Endothelial cell of umbilical vein (primary cell): ENCODE measurements around the gene CPNE8. TPM values are rescaled to one million over a fixed set of nuclear protein-coding genes. Genes with fewer than 3 reads are reported as not detected.

Experiments used
- BruUV-seq: library from RNA; stranded (reverse); fragments of 400-500 nt; replicated peaks from 2 replicates; lab custom pipeline; 2021; lab: Mats Ljungman, UMichigan
- CTCF ChIA-PET: fragments of 300-600, 350-600 bp; sonication (Branson Sonifier 250); formaldehyde crosslinking; loops from one replicate; lab custom pipeline; 2021; ENCODE audit warnings: antibody characterized with exemption, inconsistent platforms; lab: Charles Lee
- POLR2A ChIA-PET: fragments of 300-600, 350-600 bp; sonication (Branson Sonifier 250); formaldehyde crosslinking; loops from one replicate; lab custom pipeline; 2021; ENCODE audit warnings: antibody characterized with exemption, inconsistent platforms; lab: Charles Lee
- DNase-seq: peaks from one replicate; pipeline ENCODE4 v3.0.0-alpha.2; 2011; ENCODE audit warnings: low read depth, low spot score
- FAIRE-seq: peaks from 2 replicates; lab custom pipeline; 2011; peaks lifted over from hg19 to GRCh38; lab: Jason Lieb, UNC
- H2AFZ ChIP-seq: 2 replicates; pipeline ENCODE4 v1.6.0; 2012; ENCODE audit warnings: low read depth, low read length, control low read depth, inconsistent platforms
- H3K27ac ChIP-seq: 2 replicates; pipeline ENCODE4 v1.5.1; 2011; ENCODE audit warnings: low read depth, mild to moderate bottlenecking, control low read depth, low read length, moderate library complexity; ENCODE audit not compliant: insufficient read depth
- H3K27me3 ChIP-seq, 2 experiments: 2 replicates each; pipeline versions ENCODE4 v1.6.0 to v1.6.1; 2011; ENCODE audit warnings: low read length in 2 of 2, mixed read lengths in 1 of 2; ENCODE audit not compliant: control insufficient read depth in 2 of 2, insufficient read depth in 2 of 2
- H3K36me3 ChIP-seq, 2 experiments: 2 replicates in 1 of 2; 3 replicates in 1 of 2; pipeline ENCODE4 v1.5.1; 2011; ENCODE audit warnings: low read length in 2 of 2, mild to moderate bottlenecking in 1 of 2, moderate library complexity in 1 of 2; ENCODE audit not compliant: control insufficient read depth in 2 of 2, insufficient read depth in 2 of 2; ENCODE audit errors: extremely low read depth in 1 of 2
- H3K4me1 ChIP-seq: 3 replicates; pipeline ENCODE4 v1.5.1; 2011; ENCODE audit warnings: mild to moderate bottlenecking, low read length; ENCODE audit not compliant: control insufficient read depth, insufficient read depth; ENCODE audit errors: extremely low read depth
- H3K4me2 ChIP-seq: 2 replicates; pipeline ENCODE4 v1.6.1; 2011; ENCODE audit warnings: low read length, control low read depth, mixed read lengths; ENCODE audit not compliant: insufficient read depth
- H3K4me3 ChIP-seq, 3 experiments: fragments of 200-600 bp in 1 of 3; sonication (generic), shearing (Covaris generic) in 1 of 3; replicated peaks in 1 of 3; 2 replicates each; pipeline ENCODE4 v1.5.1; 2011 to 2016; ENCODE audit warnings: control low read depth in 3 of 3, low read length in 3 of 3, mild to moderate bottlenecking in 2 of 3, inconsistent platforms in 1 of 3, low read depth in 1 of 3, moderate library complexity in 1 of 3; ENCODE audit not compliant: insufficient read depth in 1 of 3
- H3K79me2 ChIP-seq: 2 replicates; pipeline ENCODE4 v1.6.0; 2012; ENCODE audit warnings: low read length, inconsistent platforms; ENCODE audit not compliant: control insufficient read depth, insufficient read depth
- H3K9ac ChIP-seq: replicated peaks from 2 replicates; pipeline ENCODE3; 2011; ENCODE audit warnings: low read length, control low read depth; ENCODE audit not compliant: insufficient read depth; ENCODE audit errors: extremely low read depth
- H3K9me1 ChIP-seq: replicated peaks from 3 replicates; pipeline ENCODE4 v1.6.0; 2011; ENCODE audit warnings: mild to moderate bottlenecking, low read length; ENCODE audit not compliant: control insufficient read depth, insufficient read depth; ENCODE audit errors: extremely low read depth
- H3K9me3 ChIP-seq: replicated peaks from 2 replicates; pipeline ENCODE4 v1.5.1; 2012; ENCODE audit warnings: low read length, inconsistent platforms; ENCODE audit not compliant: control insufficient read depth, insufficient read depth
- H4K20me1 ChIP-seq: replicated peaks from 2 replicates; pipeline ENCODE3; 2011; ENCODE audit warnings: mild to moderate bottlenecking, low read length; ENCODE audit not compliant: control insufficient read depth, insufficient read depth; ENCODE audit errors: extremely low read depth
- EZH2 ChIP-seq: IDR thresholded peaks from 2 replicates; pipeline ENCODE4 v1.6.1; 2012; ENCODE audit warnings: borderline replicate concordance, low read depth, mild to moderate bottlenecking, moderate library complexity, low read length, inconsistent platforms; ENCODE audit not compliant: severe bottlenecking
- FOS ChIP-seq: IDR thresholded peaks from 2 replicates; pipeline ENCODE4 v1.6.1; 2011; ENCODE audit warnings: mild to moderate bottlenecking, low read length, moderate library complexity, borderline replicate concordance; ENCODE audit not compliant: insufficient read depth
- GATA2 ChIP-seq: IDR thresholded peaks from 2 replicates; pipeline ENCODE4 v1.7.0; 2011; ENCODE audit warnings: low read depth, mild to moderate bottlenecking, moderate library complexity, mixed read lengths, low read length; ENCODE audit not compliant: insufficient read length, insufficient read depth
- JUN ChIP-seq: IDR thresholded peaks from 2 replicates; pipeline ENCODE4 v1.6.1; 2011; ENCODE audit warnings: borderline replicate concordance, low read depth; ENCODE audit not compliant: insufficient read length, insufficient read depth
- MAX ChIP-seq: IDR thresholded peaks from 2 replicates; pipeline ENCODE4 v1.6.1; 2011; ENCODE audit not compliant: insufficient read depth, insufficient read length
- MYC ChIP-seq: IDR thresholded peaks from one replicate; pipeline ENCODE4 v1.6.1; 2011; ENCODE audit warnings: mild to moderate bottlenecking, low read depth, low read length
- POLR2A ChIP-seq: IDR thresholded peaks from 2 replicates; pipeline ENCODE4 v1.6.1; 2012; ENCODE audit warnings: low read depth, mild to moderate bottlenecking, control low read depth, low read length
- POLR2AphosphoS5 ChIP-seq: IDR thresholded peaks from 2 replicates; pipeline ENCODE4 v1.6.1; 2012; ENCODE audit warnings: low read depth, mild to moderate bottlenecking, control low read depth, low read length, moderate library complexity; ENCODE audit not compliant: insufficient read depth
- dilution Hi-C: fragments of 300-500 bp; cut with MboI; formaldehyde crosslinking; loops from one replicate; pipeline ENCODE4 v1.15.0; 2019; ENCODE audit warnings: low sequenced_read_pairs; ENCODE audit not compliant: extremely low pct_ligation_motif_present
- intact Hi-C: fragments of 100-400 bp; cut with micrococcal nuclease; formaldehyde crosslinking; loops from one replicate; pipeline ENCODE4 v1.10.0; 2022
- polyA plus RNA-seq, 4 experiments: library from polyadenylated mRNA; depleted of rRNA in 3 of 4; stranded (reverse) in 3 of 4; unstranded in 1 of 4; fragments of >200 nt; gene quantifications; 2 replicates each; pipeline versions ENCODE4 v1.2.1 to v1.2.3, GENCODE V29; 2011 to 2012; ENCODE audit warnings: missing spikeins in 1 of 4
- total RNA-seq: library from RNA; stranded (reverse); gene quantifications from 2 replicates; pipeline ENCODE4 v1.2.3, GENCODE V29; 2021
- TF ChIP-seq, protein P1 (sequence below), 2 donors: IDR thresholded peaks; 1 replicate in 1 of 2; 2 replicates in 1 of 2; pipeline ENCODE4 v1.5.1; 2011; ENCODE audit warnings: low read length in 2 of 2, mild to moderate bottlenecking in 2 of 2, moderate library complexity in 2 of 2, control low read depth in 1 of 2, inconsistent platforms in 1 of 2, low read depth in 1 of 2; ENCODE audit not compliant: insufficient read depth in 1 of 2; ENCODE audit errors: extremely low read depth in 1 of 2

CPNE8 gene
- total and polyA plus RNA-seq, 2 donors (not counting 3 experiments of a cell fraction or from before 2014, with no cell fraction given): 4.4 to 13.7 TPM

DNA sequence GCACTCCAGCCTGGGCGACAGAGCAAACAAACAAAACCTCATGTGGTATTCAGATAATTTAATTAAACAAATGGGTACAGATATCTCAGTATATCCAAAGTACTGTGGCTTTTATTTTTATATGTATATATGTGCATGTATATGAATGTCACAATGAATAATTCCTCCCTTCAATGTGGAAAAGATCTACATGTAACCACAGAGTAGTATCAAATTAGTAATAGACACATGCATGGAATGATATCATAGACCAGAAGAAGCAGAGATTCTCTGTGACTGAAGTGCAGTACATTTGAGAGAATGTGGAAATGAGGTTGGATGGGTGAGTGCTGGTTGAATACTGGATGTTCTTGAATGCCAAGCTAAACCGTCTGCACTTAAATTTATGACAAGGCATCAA is 222.9 kb downstream of the CPNE8 start:
- H4K20me1 ChIP-seq: no peaks in the 10 kb centered on the region
- H3K4me3 ChIP-seq: no peak overlapping the region
- no peaks in the 10 kb centered on the region for H3K79me2 ChIP-seq
- no peak for FAIRE-seq
- H2AFZ ChIP-seq: no peak overlapping the region
- ChIA-PET CTCF (interaction anchor here (0.9 kb wide), 1 partner anchor 224 kb away, joined by 3 read pairs; no protein-coding TSS in a partner anchor), POLR2A (no interaction called here)
- intact Hi-C loops: no loop called here
- H3K9me3 ChIP-seq: no peaks in the 10 kb centered on the region
- H3K9me1 ChIP-seq: no peaks in the 10 kb centered on the region
- no peak for TF ChIP-seq POLR2AphosphoS5
- no peak for TF ChIP-seq FOS
- no peak for TF ChIP-seq JUN
- TF ChIP-seq MYC: no peak
- TF ChIP-seq, protein P1, sequence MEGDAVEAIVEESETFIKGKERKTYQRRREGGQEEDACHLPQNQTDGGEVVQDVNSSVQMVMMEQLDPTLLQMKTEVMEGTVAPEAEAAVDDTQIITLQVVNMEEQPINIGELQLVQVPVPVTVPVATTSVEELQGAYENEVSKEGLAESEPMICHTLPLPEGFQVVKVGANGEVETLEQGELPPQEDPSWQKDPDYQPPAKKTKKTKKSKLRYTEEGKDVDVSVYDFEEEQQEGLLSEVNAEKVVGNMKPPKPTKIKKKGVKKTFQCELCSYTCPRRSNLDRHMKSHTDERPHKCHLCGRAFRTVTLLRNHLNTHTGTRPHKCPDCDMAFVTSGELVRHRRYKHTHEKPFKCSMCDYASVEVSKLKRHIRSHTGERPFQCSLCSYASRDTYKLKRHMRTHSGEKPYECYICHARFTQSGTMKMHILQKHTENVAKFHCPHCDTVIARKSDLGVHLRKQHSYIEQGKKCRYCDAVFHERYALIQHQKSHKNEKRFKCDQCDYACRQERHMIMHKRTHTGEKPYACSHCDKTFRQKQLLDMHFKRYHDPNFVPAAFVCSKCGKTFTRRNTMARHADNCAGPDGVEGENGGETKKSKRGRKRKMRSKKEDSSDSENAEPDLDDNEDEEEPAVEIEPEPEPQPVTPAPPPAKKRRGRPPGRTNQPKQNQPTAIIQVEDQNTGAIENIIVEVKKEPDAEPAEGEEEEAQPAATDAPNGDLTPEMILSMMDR (IDR thresholded peaks at IDR 0.05; ENCODE audit: extremely low read depth in 1 of 2, insufficient read depth in 1 of 2, low read depth in 1 of 2, low read length in 2 of 2): no peak
- TF ChIP-seq POLR2A: no peak
- TF ChIP-seq GATA2: no peak
- TF ChIP-seq EZH2: no peak
- TF ChIP-seq MAX: no peak
- dilution Hi-C loops: no loop called here
- DNase-seq: no peak
- H3K9ac ChIP-seq: no peak overlapping the region
- H3K4me1 ChIP-seq: no peaks in the 10 kb centered on the region
- H3K4me2 ChIP-seq: no peak overlapping the region
- H3K27ac ChIP-seq: no peak overlapping the region
- no TSS peak for BruUV-seq
- no peaks in the 10 kb centered on the region for H3K27me3 ChIP-seq
- no peaks in the 10 kb centered on the region for H3K36me3 ChIP-seq
